GM13977 (cell line): ENCODE data around the gene ADAMTS8.

Source experiments
- DNase-seq: peaks from one replicate; pipeline ENCODE4 v3.0.0; 2012; ENCODE audit warnings: low spot score
- CTCF ChIP-seq: IDR thresholded peaks from 2 replicates; pipeline ENCODE4 v1.5.1; 2012; ENCODE audit warnings: mild to moderate bottlenecking, control low read depth; ENCODE audit not compliant: insufficient read depth; ENCODE audit errors: extremely low read depth, missing control alignments
- in situ Hi-C: fragments of 300-500 bp; cut with MboI; formaldehyde crosslinking; loops from one replicate; pipeline ENCODE4 v1.12.0; 2022; ENCODE audit warnings: low sequenced_read_pairs, low pct_unique_long_range_greater_than_20kb, mixed read lengths, inconsistent platforms; ENCODE audit not compliant: unreplicated experiment

ADAMTS8 gene

GRCh38 chr11:130408901-130409300 lies 19.5 kb downstream of the ADAMTS8 start:
- in situ Hi-C loops = loop anchor here (25.0 kb wide), 1 partner anchor 197 kb away; no protein-coding TSS in a partner anchor

GRCh38 chr11:130408401-130408890 lies 20.0 kb downstream of the ADAMTS8 start:
- no peak for DNase-seq
- in situ Hi-C loops = loop anchor here (25.0 kb wide), 1 partner anchor 196 kb away; no protein-coding TSS in a partner anchor
- TF ChIP-seq CTCF = no peak

More at GRCh38 chr11:130408901-130409300, 19.5 kb downstream of the ADAMTS8 start:
- no peak for DNase-seq
- TF ChIP-seq CTCF = no peak

- no peak for TF ChIP-seq CTCF
- in situ Hi-C loops = loop anchor here (25.0 kb wide), 1 partner anchor 196 kb away; no protein-coding TSS in a partner anchor
- DNase-seq = no peak
These were observed 20.4 kb downstream of the ADAMTS8 start for GRCh38 chr11:130407978-130408377.

GRCh38 chr11:130405428-130405827 lies 23.0 kb downstream of the ADAMTS8 start:
- TF ChIP-seq CTCF = no peak
- in situ Hi-C loops = loop anchor here (25.0 kb wide), 1 partner anchor 193 kb away; no protein-coding TSS in a partner anchor
- no peak for DNase-seq

GRCh38 chr11:130404727-130405126 lies 23.7 kb downstream of the ADAMTS8 start:
- in situ Hi-C loops = loop anchor here (25.0 kb wide), 1 partner anchor 192 kb away; no protein-coding TSS in a partner anchor
- DNase-seq = no peak
- TF ChIP-seq CTCF = no peak

- no peak for DNase-seq
- in situ Hi-C loops = loop anchor here (25.0 kb wide), 1 partner anchor 192 kb away; no protein-coding TSS in a partner anchor
- no peak for TF ChIP-seq CTCF
These were observed 24.4 kb downstream of the ADAMTS8 start for GRCh38 chr11:130403967-130404366.
